ENCODE data around the gene EIF3F. TPM values are rescaled to one million over a fixed set of nuclear protein-coding genes. Genes with fewer than 3 reads are reported as not detected.

Gene EIF3F
- polyA plus RNA-seq, 1 donor from 2014 or later = 266 TPM

DNA sequence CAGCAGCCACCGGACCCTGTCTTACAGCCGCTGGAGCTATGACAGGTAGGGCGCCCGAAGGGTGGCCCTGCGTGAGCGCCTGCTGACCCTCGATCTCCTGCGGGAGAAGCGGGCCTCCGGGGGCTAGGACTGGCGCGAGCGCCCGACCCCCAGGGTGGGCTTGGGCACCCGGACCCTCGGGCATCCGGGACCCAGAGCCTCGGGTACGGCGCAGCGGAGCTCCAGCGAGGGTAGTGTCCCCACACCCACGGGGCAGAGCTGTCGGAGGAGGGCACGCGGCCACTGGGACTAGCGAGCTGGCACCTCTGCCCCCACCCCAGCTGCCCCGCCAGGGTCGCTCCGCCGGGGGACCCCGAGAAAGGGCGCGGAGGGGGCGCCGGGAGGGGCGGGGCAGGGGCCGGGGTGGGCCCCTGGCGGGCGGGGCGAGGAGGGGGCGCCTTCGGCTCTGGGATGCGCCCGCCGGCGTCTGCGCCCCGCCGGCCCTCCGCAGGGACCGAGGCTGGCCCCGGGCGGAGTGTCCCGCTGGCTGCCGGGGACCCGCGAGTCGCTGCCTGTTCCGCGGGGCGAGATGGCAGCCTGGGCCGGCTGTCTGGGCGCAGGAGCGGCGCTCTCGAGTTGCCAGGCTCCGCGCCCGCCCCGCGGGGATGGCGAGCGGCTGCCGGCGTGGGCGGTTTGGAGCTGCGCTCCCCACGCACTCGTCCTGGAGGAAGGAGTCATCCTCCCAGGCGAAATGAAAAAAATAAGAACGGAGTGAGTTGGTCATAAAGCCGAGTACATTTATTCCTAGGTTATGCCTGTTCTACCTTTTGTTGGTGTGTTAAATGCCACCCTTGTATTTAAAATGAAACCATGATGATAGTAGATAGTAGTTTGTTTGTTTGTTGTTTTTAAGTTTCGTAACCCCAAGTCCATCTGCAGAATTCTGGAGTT, 32.4 kb downstream of the EIF3F start:
- no peaks in the 10 kb centered on the region for H3K79me2 ChIP-seq (replicated peaks; ENCODE audit: insufficient read depth, low read length)
- H3K4me3 ChIP-seq (ENCODE audit: low read length) = peak overlapping the region; percentile 95
- H3K27me3 ChIP-seq (ENCODE audit: insufficient read depth, low read depth, low read length) = peaks cover 16% of the 10 kb centered on the region
- H3K9me3 ChIP-seq (ENCODE audit: low read length) = no peaks in the 10 kb centered on the region
- H4K20me1 ChIP-seq (ENCODE audit: insufficient read depth) = no peaks in the 10 kb centered on the region
- TF ChIP-seq, protein P1, sequence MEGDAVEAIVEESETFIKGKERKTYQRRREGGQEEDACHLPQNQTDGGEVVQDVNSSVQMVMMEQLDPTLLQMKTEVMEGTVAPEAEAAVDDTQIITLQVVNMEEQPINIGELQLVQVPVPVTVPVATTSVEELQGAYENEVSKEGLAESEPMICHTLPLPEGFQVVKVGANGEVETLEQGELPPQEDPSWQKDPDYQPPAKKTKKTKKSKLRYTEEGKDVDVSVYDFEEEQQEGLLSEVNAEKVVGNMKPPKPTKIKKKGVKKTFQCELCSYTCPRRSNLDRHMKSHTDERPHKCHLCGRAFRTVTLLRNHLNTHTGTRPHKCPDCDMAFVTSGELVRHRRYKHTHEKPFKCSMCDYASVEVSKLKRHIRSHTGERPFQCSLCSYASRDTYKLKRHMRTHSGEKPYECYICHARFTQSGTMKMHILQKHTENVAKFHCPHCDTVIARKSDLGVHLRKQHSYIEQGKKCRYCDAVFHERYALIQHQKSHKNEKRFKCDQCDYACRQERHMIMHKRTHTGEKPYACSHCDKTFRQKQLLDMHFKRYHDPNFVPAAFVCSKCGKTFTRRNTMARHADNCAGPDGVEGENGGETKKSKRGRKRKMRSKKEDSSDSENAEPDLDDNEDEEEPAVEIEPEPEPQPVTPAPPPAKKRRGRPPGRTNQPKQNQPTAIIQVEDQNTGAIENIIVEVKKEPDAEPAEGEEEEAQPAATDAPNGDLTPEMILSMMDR (IDR thresholded peaks at IDR 0.05; ENCODE audit: poor library complexity, severe bottlenecking) = peak; percentile 41
- TF ChIP-seq, protein P2, sequence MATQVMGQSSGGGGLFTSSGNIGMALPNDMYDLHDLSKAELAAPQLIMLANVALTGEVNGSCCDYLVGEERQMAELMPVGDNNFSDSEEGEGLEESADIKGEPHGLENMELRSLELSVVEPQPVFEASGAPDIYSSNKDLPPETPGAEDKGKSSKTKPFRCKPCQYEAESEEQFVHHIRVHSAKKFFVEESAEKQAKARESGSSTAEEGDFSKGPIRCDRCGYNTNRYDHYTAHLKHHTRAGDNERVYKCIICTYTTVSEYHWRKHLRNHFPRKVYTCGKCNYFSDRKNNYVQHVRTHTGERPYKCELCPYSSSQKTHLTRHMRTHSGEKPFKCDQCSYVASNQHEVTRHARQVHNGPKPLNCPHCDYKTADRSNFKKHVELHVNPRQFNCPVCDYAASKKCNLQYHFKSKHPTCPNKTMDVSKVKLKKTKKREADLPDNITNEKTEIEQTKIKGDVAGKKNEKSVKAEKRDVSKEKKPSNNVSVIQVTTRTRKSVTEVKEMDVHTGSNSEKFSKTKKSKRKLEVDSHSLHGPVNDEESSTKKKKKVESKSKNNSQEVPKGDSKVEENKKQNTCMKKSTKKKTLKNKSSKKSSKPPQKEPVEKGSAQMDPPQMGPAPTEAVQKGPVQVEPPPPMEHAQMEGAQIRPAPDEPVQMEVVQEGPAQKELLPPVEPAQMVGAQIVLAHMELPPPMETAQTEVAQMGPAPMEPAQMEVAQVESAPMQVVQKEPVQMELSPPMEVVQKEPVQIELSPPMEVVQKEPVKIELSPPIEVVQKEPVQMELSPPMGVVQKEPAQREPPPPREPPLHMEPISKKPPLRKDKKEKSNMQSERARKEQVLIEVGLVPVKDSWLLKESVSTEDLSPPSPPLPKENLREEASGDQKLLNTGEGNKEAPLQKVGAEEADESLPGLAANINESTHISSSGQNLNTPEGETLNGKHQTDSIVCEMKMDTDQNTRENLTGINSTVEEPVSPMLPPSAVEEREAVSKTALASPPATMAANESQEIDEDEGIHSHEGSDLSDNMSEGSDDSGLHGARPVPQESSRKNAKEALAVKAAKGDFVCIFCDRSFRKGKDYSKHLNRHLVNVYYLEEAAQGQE (IDR thresholded peaks at IDR 0.05; ENCODE audit: borderline replicate concordance) = no peak
- TF ChIP-seq RAD21 (conservative IDR thresholded peaks at IDR 0.05) = peak; percentile 7
- peak; percentile 20 for TF ChIP-seq SMC3 (conservative IDR thresholded peaks at IDR 0.05; ENCODE audit: poor library complexity)
- peak overlapping the region; percentile 82 for H3K4me2 ChIP-seq (ENCODE audit: low read length)
- H3K27ac ChIP-seq (ENCODE audit: low read length) = peak overlapping the region; percentile 68
- H3F3A ChIP-seq (ENCODE audit: insufficient read depth, low read length, poor library complexity, severe bottlenecking) = no peaks in the 10 kb centered on the region
- H3K9ac ChIP-seq (ENCODE audit: low read length) = peak overlapping the region; percentile 91
- H3K36me3 ChIP-seq (ENCODE audit: insufficient read depth, low read length) = no peaks in the 10 kb centered on the region
- no peaks in the 10 kb centered on the region for H3K9me2 ChIP-seq (ENCODE audit: insufficient read depth, low read length)
- H2AFZ ChIP-seq (ENCODE audit: low read depth, low read length) = peak overlapping the region; percentile 69

DNA sequence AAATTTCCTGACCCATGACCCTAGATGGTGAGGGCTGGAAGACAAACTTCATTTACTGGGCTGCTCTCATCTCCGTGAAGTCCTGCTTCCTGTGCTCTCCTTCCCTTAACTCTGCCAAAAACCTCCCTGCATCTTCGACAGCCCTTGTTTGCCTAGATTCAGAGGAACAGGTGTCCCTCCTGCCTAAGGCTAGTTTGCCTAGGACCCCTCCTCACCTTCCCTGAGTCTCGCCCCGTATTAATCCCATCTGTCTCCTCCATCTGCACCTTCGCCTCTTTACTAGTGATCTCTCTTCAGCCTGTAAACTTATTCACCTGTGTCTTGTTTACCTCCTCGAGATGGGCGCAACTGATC, 33.1 kb downstream of the EIF3F start:
- Histone ChIP-seq H3K36me3 (ENCODE audit: insufficient read depth, low read length) (no peaks in the 10 kb centered on the region), H3K27ac (ENCODE audit: low read length) (no peak overlapping the region), H3F3A (ENCODE audit: insufficient read depth, low read length, poor library complexity, severe bottlenecking) (no peaks in the 10 kb centered on the region), H2AFZ (ENCODE audit: low read depth, low read length) (no peak overlapping the region), H3K9me3 (ENCODE audit: low read length) (no peaks in the 10 kb centered on the region), H3K9me2 (ENCODE audit: insufficient read depth, low read length) (no peaks in the 10 kb centered on the region), H4K20me1 (ENCODE audit: insufficient read depth) (no peaks in the 10 kb centered on the region), H3K4me2 (ENCODE audit: low read length) (peak overlapping the region; percentile 82), H3K9ac (ENCODE audit: low read length) (peak overlapping the region; percentile 91), H3K79me2 (replicated peaks; ENCODE audit: insufficient read depth, low read length) (no peaks in the 10 kb centered on the region), H3K27me3 (ENCODE audit: insufficient read depth, low read depth, low read length) (peaks cover 16% of the 10 kb centered on the region), H3K4me3 (ENCODE audit: low read length) (peak overlapping the region; percentile 95)
- TF ChIP-seq SMC3 (conservative IDR thresholded peaks at IDR 0.05; ENCODE audit: poor library complexity) = no peak
- TF ChIP-seq EZH2 (IDR thresholded peaks at IDR 0.05; ENCODE audit: borderline replicate concordance, insufficient read depth, low read length, poor library complexity, severe bottlenecking) = no peak
- no peak for TF ChIP-seq POLR2AphosphoS5 (IDR thresholded peaks at IDR 0.05)

DNA sequence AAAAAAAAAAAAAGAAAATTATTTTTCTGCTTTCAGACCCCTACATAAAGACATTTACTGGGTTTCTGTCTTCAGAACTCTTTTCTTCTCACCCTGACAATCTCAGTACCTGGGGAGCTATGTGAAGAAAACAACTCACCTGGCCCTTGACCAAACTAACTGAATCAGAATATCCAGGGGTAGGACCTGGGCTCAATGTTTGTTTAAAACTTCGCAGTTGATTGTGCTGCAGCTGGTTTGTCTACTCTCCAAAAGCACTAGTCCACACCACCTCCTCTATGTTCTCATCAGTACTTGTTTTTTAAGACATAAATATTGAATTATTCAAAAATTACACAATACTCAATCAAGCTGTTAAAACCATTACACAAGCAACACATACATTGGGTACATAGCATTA, 34.8 kb downstream of the EIF3F start:
- Histone ChIP-seq H3K9ac (ENCODE audit: low read length) (no peak overlapping the region), H3K4me3 (ENCODE audit: low read length) (no peak overlapping the region), H3F3A (ENCODE audit: insufficient read depth, low read length, poor library complexity, severe bottlenecking) (no peaks in the 10 kb centered on the region), H2AFZ (ENCODE audit: low read depth, low read length) (no peak overlapping the region), H3K27me3 (ENCODE audit: insufficient read depth, low read depth, low read length) (peaks cover 16% of the 10 kb centered on the region), H3K36me3 (ENCODE audit: insufficient read depth, low read length) (no peaks in the 10 kb centered on the region), H3K9me3 (ENCODE audit: low read length) (no peaks in the 10 kb centered on the region), H3K9me2 (ENCODE audit: insufficient read depth, low read length) (no peaks in the 10 kb centered on the region), H3K79me2 (replicated peaks; ENCODE audit: insufficient read depth, low read length) (no peaks in the 10 kb centered on the region), H3K27ac (ENCODE audit: low read length) (no peak overlapping the region), H4K20me1 (ENCODE audit: insufficient read depth) (no peaks in the 10 kb centered on the region), H3K4me2 (ENCODE audit: low read length) (no peak overlapping the region)
- TF ChIP-seq TAF1 (IDR thresholded peaks at IDR 0.05; ENCODE audit: low read depth) = no peak
- TF ChIP-seq EP300 (conservative IDR thresholded peaks at IDR 0.05; ENCODE audit: poor library complexity, severe bottlenecking) = no peak
- TF ChIP-seq EZH2 (IDR thresholded peaks at IDR 0.05; ENCODE audit: borderline replicate concordance, insufficient read depth, low read length, poor library complexity, severe bottlenecking) = no peak

Measured in neural cell (in vitro differentiated cells).